LNCAP (cell line): Measurements from ENCODE around the gene MRGPRX2.

Experiments
- CTCF ChIP-seq: fragments of 450-650 bp; IDR thresholded peaks from 2 replicates; pipeline ENCODE4 v1.5.1; 2017; ENCODE audit warnings: mild to moderate bottlenecking

Gene MRGPRX2

GRCh38 chr11:19084661-19085315, 24.3 kb upstream of the MRGPRX2 start:
- TF ChIP-seq CTCF: no peak

DNA sequence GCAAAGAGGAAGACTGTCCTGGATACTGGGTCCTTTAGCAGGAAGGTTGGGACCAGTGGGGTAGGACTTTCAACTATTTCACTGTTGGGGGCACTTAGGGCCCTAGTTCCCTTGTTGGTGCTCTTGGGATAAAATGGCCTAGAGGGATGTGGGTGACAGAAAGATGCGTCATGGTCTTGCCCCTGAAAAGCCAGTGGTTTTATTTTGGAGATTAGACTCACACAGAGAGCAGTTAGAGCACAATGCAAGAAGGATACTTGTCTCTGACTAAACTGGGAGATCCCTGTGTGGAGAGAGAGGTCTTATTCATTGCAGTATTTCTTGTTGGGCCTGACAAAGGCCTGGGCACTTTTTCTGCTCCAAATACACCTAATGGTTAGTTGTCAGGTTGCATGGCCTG, 22.6 kb upstream of the MRGPRX2 start:
- no peak for TF ChIP-seq CTCF

DNA sequence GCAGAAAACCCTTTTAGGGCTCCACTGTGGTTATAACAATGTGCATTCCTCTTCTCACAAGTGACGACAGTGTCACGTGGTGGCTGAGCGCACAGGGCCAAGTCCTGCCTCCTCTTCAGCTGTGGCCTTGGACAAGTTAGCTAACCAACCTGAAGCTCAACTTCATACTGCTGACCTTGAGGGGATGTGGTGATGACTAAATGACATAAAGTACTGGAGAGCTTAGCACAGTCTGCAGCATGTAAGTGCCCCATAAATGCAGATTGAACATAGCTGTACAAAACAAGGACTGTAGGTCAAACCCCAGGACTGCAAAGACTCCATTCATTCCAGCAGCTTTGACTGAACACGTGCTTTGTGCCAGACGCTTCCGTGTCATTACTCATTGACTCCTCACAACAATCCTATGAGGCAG, 20.1 kb upstream of the MRGPRX2 start:
- no peak for TF ChIP-seq CTCF

- TF ChIP-seq CTCF: no peak
These were observed 19.3 kb upstream of the MRGPRX2 start for GRCh38 chr11:19079643-19080440.

GRCh38 chr11:19077965-19078364, 17.4 kb upstream of the MRGPRX2 start:
- TF ChIP-seq CTCF: no peak

DNA sequence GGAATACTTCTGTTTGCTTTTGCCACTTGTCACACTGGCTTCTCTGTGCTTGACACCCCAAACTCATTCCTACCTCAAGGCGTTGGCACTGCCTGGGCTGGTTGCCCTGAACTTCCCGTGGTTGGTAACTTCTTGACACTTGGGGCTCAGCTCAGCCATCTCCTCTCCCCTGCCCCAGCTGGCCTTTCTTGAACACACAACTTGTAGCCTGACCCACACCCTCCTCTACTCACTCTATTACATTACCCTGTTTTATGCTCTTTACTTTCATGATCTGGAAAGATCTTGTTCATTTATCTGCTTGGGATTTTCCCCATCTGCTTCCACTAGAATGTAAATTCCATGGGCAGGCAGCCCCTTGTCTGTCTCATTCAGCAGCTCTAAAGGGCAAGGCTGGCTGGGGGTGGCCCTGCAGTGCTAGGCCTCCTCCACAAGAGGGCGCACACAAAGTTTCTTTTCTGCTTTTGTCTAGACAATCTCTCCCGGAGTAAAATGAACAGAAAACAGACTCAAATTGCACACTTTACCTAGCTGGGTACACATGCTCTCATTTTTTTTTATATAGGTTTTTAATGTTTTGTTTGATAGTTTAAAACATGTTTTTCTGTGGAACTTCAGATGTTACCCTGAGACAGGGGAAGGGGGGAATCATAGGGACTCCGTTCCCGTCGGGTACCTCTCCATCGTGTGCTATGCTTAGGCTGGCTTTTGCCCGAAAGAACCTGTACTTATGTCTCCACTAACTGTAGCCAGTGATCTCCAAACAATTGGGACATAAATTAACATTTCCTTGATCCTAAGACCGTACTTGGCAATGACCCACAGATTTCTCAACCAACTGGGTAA, 16.4 kb upstream of the MRGPRX2 start:
- TF ChIP-seq CTCF: peak; percentile 100

DNA sequence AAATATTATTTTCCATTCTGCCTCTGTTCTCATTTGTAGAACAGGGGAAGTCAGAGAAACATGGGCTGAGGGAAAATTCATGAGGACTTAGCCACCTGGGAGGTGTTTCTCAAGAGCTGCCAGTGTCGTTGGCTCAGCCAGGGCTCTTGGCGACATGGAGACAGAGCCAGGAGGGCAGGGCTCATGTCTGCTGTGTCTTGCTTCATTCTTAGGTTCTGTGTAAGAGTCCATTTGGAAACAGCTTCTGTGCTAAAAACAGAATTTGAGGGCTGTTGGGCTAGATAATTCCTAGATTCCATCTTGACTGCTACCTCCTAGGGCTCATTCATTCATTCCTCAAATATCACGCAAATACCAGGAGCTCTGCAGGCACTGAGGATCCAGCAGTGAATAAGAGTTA, 15.1 kb upstream of the MRGPRX2 start:
- TF ChIP-seq CTCF: no peak
